Stomach (tissue), 4 donors: ENCODE data around the gene RAE1.

Source experiments
- EP300 ChIP-seq: sonication (generic); formaldehyde crosslinking; IDR thresholded peaks from one replicate; pipeline ENCODE4 v1.6.1; 2017; ENCODE audit warnings: antibody characterized with exemption
- POLR2A ChIP-seq, 4 donors: fragments of 450-650 bp; IDR thresholded peaks; one replicate each; pipeline ENCODE4 v1.6.1; 2016; ENCODE audit warnings: antibody characterized with exemption in 4 of 4, control low read depth in 2 of 4, mild to moderate bottlenecking in 1 of 4, moderate library complexity in 1 of 4
- POLR2AphosphoS5 ChIP-seq, 3 donors: sonication (generic); formaldehyde crosslinking; IDR thresholded peaks; one replicate each; pipeline ENCODE4 v1.6.1; 2016; ENCODE audit warnings: antibody characterized with exemption in 3 of 3
- TF ChIP-seq, protein P1 (sequence below), 7 experiments: fragments of 450-650 bp in 4 of 7; fragments of 200-600 bp in 3 of 7; sonication (generic) in 3 of 7; IDR thresholded peaks; one replicate each; pipeline ENCODE4 v1.5.1; 2016 to 2019; ENCODE audit warnings: antibody characterized with exemption in 7 of 7, control low read depth in 2 of 7, mild to moderate bottlenecking in 1 of 7

DNA sequence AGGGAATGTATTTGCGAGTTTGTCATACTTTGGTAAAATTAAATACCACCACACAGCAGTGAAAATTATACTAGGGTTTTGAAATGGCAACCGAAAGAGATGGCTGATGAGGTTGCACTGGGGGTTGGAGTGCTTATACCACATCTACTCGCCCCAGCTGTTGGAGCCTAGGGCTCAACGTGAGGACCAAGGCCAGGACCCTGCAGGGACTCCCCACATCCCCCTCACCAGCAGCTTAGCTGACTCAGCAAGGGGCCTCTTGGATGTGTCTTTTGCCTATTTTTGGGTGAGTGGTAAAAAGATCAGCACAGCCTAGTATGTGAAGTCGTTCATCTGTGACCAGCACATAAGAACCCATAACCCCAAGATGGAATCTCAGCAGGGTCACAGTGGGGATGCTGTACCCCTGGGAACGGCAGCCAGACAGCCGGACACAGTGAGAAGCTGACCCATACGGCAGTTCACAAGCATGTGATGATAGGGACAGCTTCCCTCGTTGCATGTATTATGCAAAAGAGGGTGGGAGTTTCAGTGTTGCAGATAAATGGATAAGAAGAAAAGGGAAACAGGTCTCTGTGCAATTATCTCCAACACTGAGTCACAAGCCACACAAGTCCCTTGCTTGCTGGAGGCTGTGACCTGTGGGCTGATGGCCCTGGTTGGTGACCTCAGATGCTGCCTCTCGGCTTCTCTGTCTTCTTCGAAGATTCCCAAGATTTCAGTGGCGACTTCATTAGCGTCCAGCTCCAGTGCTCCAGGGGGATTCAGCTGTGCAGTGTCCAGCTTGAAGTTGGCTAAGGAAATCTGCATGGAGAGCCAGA is 42.4 kb upstream of the RAE1 start:
- TF ChIP-seq, protein P1, sequence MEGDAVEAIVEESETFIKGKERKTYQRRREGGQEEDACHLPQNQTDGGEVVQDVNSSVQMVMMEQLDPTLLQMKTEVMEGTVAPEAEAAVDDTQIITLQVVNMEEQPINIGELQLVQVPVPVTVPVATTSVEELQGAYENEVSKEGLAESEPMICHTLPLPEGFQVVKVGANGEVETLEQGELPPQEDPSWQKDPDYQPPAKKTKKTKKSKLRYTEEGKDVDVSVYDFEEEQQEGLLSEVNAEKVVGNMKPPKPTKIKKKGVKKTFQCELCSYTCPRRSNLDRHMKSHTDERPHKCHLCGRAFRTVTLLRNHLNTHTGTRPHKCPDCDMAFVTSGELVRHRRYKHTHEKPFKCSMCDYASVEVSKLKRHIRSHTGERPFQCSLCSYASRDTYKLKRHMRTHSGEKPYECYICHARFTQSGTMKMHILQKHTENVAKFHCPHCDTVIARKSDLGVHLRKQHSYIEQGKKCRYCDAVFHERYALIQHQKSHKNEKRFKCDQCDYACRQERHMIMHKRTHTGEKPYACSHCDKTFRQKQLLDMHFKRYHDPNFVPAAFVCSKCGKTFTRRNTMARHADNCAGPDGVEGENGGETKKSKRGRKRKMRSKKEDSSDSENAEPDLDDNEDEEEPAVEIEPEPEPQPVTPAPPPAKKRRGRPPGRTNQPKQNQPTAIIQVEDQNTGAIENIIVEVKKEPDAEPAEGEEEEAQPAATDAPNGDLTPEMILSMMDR (IDR thresholded peaks at IDR 0.05): no peak
- TF ChIP-seq POLR2AphosphoS5 (IDR thresholded peaks at IDR 0.05): no peak
- no peak for TF ChIP-seq EP300
- TF ChIP-seq POLR2A (IDR thresholded peaks at IDR 0.05): no peak
